Liver (tissue), 3 donors: Measurements from ENCODE around the gene TRIM7.

Source experiments
- JUND ChIP-seq, 2 donors: IDR thresholded peaks; 2 replicates each; pipeline ENCODE4 v1.6.1; 2016; ENCODE audit warnings: antibody characterized with exemption in 2 of 2
- RAD21 ChIP-seq, 2 donors: IDR thresholded peaks; 2 replicates each; pipeline ENCODE4 v1.6.1; 2016; ENCODE audit warnings: antibody characterized with exemption in 2 of 2, mild to moderate bottlenecking in 2 of 2
- RXRA ChIP-seq, 2 donors: IDR thresholded peaks; 2 replicates each; pipeline ENCODE4 v1.6.1; 2017 to 2018; ENCODE audit warnings: antibody characterized with exemption in 2 of 2, mild to moderate bottlenecking in 1 of 2
- YY1 ChIP-seq: IDR thresholded peaks from 2 replicates; pipeline ENCODE4 v1.6.1; 2016; ENCODE audit warnings: antibody characterized with exemption, mild to moderate bottlenecking
- TF ChIP-seq, protein P1 (sequence below): fragments of 150-350 bp; IDR thresholded peaks from 2 replicates; pipeline ENCODE4 v1.5.1; 2017; ENCODE audit warnings: improper control_type of control experiment, low read depth, low read length; ENCODE audit not compliant: missing input control
- TF ChIP-seq, protein P2 (sequence below): IDR thresholded peaks from 2 replicates; pipeline ENCODE4 v1.6.1; 2016; ENCODE audit warnings: antibody characterized with exemption, mild to moderate bottlenecking
- donor health status: healthy.
- donor health status: healthy.

DNA sequence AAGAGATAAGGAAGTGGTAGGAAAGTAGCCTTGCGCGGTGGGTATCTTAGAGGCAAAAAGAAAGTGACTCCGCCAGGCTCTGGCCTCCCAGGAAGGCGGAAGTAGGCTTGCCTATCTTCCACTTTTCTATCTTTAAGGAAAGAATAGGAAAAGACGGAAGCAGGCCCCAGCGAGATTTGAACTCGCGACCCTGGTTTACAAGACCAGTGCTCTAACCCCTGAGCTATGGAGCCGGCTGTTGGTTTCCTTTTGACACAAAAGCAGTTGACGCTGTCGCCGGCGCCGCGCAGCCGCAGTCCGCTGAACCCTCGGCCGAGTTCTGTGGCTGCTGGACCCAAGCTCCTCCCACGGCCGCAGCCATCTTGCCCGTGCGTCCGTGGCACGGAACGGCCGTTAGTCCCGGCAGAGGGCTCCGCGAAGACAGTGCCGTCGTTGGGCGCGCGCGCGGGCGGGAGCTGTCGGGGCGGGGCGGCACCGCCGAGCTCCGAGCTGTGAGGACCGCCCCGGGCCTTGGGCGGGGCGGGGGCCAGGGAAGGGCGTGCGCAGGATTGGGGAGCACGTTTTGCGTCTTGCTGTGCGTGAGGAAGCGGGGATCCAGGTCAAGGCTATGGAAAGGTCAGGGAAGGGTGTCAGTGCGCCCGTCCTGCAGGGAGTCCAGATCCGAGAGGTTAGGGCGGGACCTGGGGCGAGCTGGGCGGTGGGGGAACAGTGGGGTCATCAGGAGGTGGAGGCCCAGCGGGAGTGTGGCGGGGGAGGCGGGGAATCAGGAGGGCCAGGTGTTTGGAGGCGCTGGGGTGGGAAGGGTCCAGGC, 13.3 kb downstream of the TRIM7 start:
- peak; percentile 32 to 74 for TF ChIP-seq RXRA (IDR thresholded peaks at IDR 0.05)
- TF ChIP-seq, protein P1, sequence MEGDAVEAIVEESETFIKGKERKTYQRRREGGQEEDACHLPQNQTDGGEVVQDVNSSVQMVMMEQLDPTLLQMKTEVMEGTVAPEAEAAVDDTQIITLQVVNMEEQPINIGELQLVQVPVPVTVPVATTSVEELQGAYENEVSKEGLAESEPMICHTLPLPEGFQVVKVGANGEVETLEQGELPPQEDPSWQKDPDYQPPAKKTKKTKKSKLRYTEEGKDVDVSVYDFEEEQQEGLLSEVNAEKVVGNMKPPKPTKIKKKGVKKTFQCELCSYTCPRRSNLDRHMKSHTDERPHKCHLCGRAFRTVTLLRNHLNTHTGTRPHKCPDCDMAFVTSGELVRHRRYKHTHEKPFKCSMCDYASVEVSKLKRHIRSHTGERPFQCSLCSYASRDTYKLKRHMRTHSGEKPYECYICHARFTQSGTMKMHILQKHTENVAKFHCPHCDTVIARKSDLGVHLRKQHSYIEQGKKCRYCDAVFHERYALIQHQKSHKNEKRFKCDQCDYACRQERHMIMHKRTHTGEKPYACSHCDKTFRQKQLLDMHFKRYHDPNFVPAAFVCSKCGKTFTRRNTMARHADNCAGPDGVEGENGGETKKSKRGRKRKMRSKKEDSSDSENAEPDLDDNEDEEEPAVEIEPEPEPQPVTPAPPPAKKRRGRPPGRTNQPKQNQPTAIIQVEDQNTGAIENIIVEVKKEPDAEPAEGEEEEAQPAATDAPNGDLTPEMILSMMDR = no peak
- peak in 1 of 2 donors; percentile 32 for TF ChIP-seq JUND (IDR thresholded peaks at IDR 0.05)
- peak; percentile 97 for TF ChIP-seq YY1
- TF ChIP-seq, protein P2, sequence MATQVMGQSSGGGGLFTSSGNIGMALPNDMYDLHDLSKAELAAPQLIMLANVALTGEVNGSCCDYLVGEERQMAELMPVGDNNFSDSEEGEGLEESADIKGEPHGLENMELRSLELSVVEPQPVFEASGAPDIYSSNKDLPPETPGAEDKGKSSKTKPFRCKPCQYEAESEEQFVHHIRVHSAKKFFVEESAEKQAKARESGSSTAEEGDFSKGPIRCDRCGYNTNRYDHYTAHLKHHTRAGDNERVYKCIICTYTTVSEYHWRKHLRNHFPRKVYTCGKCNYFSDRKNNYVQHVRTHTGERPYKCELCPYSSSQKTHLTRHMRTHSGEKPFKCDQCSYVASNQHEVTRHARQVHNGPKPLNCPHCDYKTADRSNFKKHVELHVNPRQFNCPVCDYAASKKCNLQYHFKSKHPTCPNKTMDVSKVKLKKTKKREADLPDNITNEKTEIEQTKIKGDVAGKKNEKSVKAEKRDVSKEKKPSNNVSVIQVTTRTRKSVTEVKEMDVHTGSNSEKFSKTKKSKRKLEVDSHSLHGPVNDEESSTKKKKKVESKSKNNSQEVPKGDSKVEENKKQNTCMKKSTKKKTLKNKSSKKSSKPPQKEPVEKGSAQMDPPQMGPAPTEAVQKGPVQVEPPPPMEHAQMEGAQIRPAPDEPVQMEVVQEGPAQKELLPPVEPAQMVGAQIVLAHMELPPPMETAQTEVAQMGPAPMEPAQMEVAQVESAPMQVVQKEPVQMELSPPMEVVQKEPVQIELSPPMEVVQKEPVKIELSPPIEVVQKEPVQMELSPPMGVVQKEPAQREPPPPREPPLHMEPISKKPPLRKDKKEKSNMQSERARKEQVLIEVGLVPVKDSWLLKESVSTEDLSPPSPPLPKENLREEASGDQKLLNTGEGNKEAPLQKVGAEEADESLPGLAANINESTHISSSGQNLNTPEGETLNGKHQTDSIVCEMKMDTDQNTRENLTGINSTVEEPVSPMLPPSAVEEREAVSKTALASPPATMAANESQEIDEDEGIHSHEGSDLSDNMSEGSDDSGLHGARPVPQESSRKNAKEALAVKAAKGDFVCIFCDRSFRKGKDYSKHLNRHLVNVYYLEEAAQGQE = no peak
- TF ChIP-seq RAD21 (IDR thresholded peaks at IDR 0.05) = no peak
